ENCODE measurements around the gene ZBP1. TPM values are rescaled to one million over a fixed set of nuclear protein-coding genes. Genes with fewer than 3 reads are reported as not detected.

The ZBP1 gene
- total RNA-seq, 1 donor from 2014 or later = not detected

- DNase-seq (ENCODE audit: low read depth, low spot score) = no peak
These were observed 45.3 kb downstream of the ZBP1 start for GRCh38 chr20:57574954-57575353.

- DNase-seq (ENCODE audit: low read depth, low spot score) = no peak
These were observed 46.3 kb downstream of the ZBP1 start for GRCh38 chr20:57573894-57574293.

GRCh38 chr20:57573242-57573641, 47.0 kb downstream of the ZBP1 start:
- no peak for DNase-seq (ENCODE audit: low read depth, low spot score)

GRCh38 chr20:57571782-57572416, 48.3 kb downstream of the ZBP1 start:
- no peak for DNase-seq (ENCODE audit: low read depth, low spot score)

- DNase-seq (ENCODE audit: low read depth, low spot score) = no peak
These were observed 49.3 kb downstream of the ZBP1 start for GRCh38 chr20:57570920-57571319.

- DNase-seq (ENCODE audit: low read depth, low spot score) = no peak
These were observed 49.9 kb downstream of the ZBP1 start for GRCh38 chr20:57570145-57570850.

GRCh38 chr20:57568960-57569359, 51.3 kb downstream of the ZBP1 start:
- DNase-seq (ENCODE audit: low read depth, low spot score) = no peak

GRCh38 chr20:57568088-57568896, 51.9 kb downstream of the ZBP1 start:
- no peak for DNase-seq (ENCODE audit: low read depth, low spot score)

GRCh38 chr20:57567471-57568079, 52.7 kb downstream of the ZBP1 start:
- no peak for DNase-seq (ENCODE audit: low read depth, low spot score)

GRCh38 chr20:57566803-57567459, 53.3 kb downstream of the ZBP1 start:
- no peak for DNase-seq (ENCODE audit: low read depth, low spot score)

- no peak for DNase-seq (ENCODE audit: low read depth, low spot score)
These were observed 53.8 kb downstream of the ZBP1 start for GRCh38 chr20:57566399-57566798.

GRCh38 chr20:57564951-57565642, 55.1 kb downstream of the ZBP1 start:
- no peak for DNase-seq (ENCODE audit: low read depth, low spot score)

GRCh38 chr20:57564180-57564802, 55.9 kb downstream of the ZBP1 start:
- DNase-seq (ENCODE audit: low read depth, low spot score) = no peak

GRCh38 chr20:57563522-57563921, 56.7 kb downstream of the ZBP1 start:
- no peak for DNase-seq (ENCODE audit: low read depth, low spot score)

- no peak for DNase-seq (ENCODE audit: low read depth, low spot score)
These were observed 57.4 kb downstream of the ZBP1 start for GRCh38 chr20:57562541-57563465.

- DNase-seq (ENCODE audit: low read depth, low spot score) = no peak
These were observed 58.6 kb downstream of the ZBP1 start for GRCh38 chr20:57561356-57562279.

GRCh38 chr20:57560554-57561355, 59.5 kb downstream of the ZBP1 start, which contains the start of gene PCK1:
PCK1 (plus strand) TSS chr20:57561110; CDS start chr20:57561412, 302 bp downstream.
- DNase-seq (ENCODE audit: low read depth, low spot score) = no peak
